Esophagus muscularis mucosa (tissue), 3 donors: ENCODE results near the gene NTM.

Experiments used
- EP300 ChIP-seq: sonication (generic); formaldehyde crosslinking; IDR thresholded peaks from one replicate; pipeline ENCODE4 v1.6.1; 2017; ENCODE audit warnings: antibody characterized with exemption
- TF ChIP-seq, protein P1 (sequence below), 3 experiments: fragments of 200-600 bp in 2 of 3; fragments of 450-650 bp in 1 of 3; sonication (generic) in 2 of 3; IDR thresholded peaks; one replicate each; pipeline ENCODE4 v1.5.1; 2017 to 2019; ENCODE audit warnings: antibody characterized with exemption in 3 of 3, mild to moderate bottlenecking in 2 of 3, moderate library complexity in 1 of 3

DNA sequence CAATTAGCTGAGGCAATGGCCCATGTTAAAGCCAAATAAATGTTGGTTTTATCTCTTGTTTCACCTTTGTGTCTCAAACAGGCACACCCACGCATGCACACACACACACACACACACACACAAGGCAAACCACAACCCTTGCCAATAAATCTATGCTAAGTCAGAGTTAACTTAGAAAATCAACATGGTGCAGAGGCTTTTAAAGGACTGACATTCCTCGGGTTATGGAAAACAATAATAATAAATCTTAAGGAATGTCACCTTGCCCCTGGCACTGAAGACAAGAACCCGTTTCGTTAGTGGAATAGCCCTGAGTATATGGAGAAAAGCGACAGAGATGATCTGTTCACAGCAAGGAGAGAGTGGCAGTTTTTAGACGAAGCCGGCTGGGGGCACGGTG lies 326.3 kb downstream of the NTM start:
- TF ChIP-seq EP300 = no peak
- TF ChIP-seq, protein P1, sequence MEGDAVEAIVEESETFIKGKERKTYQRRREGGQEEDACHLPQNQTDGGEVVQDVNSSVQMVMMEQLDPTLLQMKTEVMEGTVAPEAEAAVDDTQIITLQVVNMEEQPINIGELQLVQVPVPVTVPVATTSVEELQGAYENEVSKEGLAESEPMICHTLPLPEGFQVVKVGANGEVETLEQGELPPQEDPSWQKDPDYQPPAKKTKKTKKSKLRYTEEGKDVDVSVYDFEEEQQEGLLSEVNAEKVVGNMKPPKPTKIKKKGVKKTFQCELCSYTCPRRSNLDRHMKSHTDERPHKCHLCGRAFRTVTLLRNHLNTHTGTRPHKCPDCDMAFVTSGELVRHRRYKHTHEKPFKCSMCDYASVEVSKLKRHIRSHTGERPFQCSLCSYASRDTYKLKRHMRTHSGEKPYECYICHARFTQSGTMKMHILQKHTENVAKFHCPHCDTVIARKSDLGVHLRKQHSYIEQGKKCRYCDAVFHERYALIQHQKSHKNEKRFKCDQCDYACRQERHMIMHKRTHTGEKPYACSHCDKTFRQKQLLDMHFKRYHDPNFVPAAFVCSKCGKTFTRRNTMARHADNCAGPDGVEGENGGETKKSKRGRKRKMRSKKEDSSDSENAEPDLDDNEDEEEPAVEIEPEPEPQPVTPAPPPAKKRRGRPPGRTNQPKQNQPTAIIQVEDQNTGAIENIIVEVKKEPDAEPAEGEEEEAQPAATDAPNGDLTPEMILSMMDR (IDR thresholded peaks at IDR 0.05) = no peak
